IMR-90 (cell line): Measurements from ENCODE around the gene BMPER. TPM values are rescaled to one million over a fixed set of nuclear protein-coding genes. Genes with fewer than 3 reads are reported as not detected.

Experiments used
- ATAC-seq: fragments of 200-7000 bp; cut with Tn5 transposase; 2 replicates; pipeline ENCODE4 v1.9.1; 2020; ENCODE audit warnings: low read depth, mild to moderate bottlenecking, moderate library complexity
- BruUV-seq: library from RNA; stranded (reverse); fragments of 400-500 nt; replicated peaks from 2 replicates; lab custom pipeline; 2021; lab: Mats Ljungman, UMichigan
- CTCF ChIA-PET: fragments of 300-600 bp; formaldehyde crosslinking; extraction: SDS; loops from one replicate; lab custom pipeline; 2021; ENCODE audit warnings: antibody characterized with exemption; lab: Yijun Ruan, JAX
- POLR2A ChIA-PET: fragments of 300-600 bp; sonication (Branson Sonifier 250); formaldehyde crosslinking; loops from one replicate; lab custom pipeline; 2022; ENCODE audit warnings: antibody characterized with exemption; ENCODE audit not compliant: unreplicated experiment; lab: Charles Lee
- DNase-seq: peaks from one replicate; pipeline ENCODE4 v3.0.0; 2013
- H2AFZ ChIP-seq: replicated peaks from 2 replicates; pipeline ENCODE3; 2013; ENCODE audit warnings: low read length, mild to moderate bottlenecking; ENCODE audit not compliant: poor library complexity
- H2AK5ac ChIP-seq: 2 replicates; pipeline ENCODE4 v1.6.1; 2013; ENCODE audit warnings: low read depth, low read length, inconsistent platforms
- H2AK9ac ChIP-seq: replicated peaks from 2 replicates; pipeline ENCODE3; 2013; ENCODE audit warnings: mild to moderate bottlenecking, low read depth, low read length, moderate library complexity; ENCODE audit not compliant: poor library complexity
- H2BK120ac ChIP-seq: 2 replicates; pipeline ENCODE4 v1.6.1; 2013; ENCODE audit warnings: low read depth, low read length, inconsistent platforms
- H2BK15ac ChIP-seq: 3 replicates; pipeline ENCODE4 v1.6.1; 2013; ENCODE audit warnings: low read depth, low read length, inconsistent platforms
- H2BK20ac ChIP-seq: 2 replicates; pipeline ENCODE4 v1.6.1; 2013; ENCODE audit warnings: low read depth, mild to moderate bottlenecking, inconsistent platforms, low read length, moderate library complexity
- H2BK5ac ChIP-seq: 2 replicates; pipeline ENCODE4 v1.6.1; 2013; ENCODE audit warnings: mild to moderate bottlenecking, low read depth, low read length, inconsistent platforms; ENCODE audit not compliant: poor library complexity, severe bottlenecking
- H3K14ac ChIP-seq: replicated peaks from 2 replicates; pipeline ENCODE4 v1.6.1; 2013; ENCODE audit warnings: low read depth, low read length, inconsistent platforms
- H3K18ac ChIP-seq: 2 replicates; pipeline ENCODE4 v1.6.1; 2013; ENCODE audit warnings: low read depth, low read length, control low read depth
- H3K23ac ChIP-seq: 2 replicates; pipeline ENCODE4 v1.6.1; 2013; ENCODE audit warnings: low read depth, low read length, inconsistent platforms
- H3K27ac ChIP-seq: 2 replicates; pipeline ENCODE4 v1.5.1; 2013; ENCODE audit warnings: mild to moderate bottlenecking, control low read depth, low read length; ENCODE audit not compliant: insufficient read depth
- H3K27me3 ChIP-seq: 2 replicates; pipeline ENCODE4 v1.6.1; 2013; ENCODE audit warnings: low read length; ENCODE audit not compliant: control insufficient read depth, insufficient read depth
- H3K36me3 ChIP-seq: 2 replicates; pipeline ENCODE4 v1.6.1; 2013; ENCODE audit warnings: low read length, mixed read lengths; ENCODE audit not compliant: control insufficient read depth, insufficient read depth
- H3K4ac ChIP-seq: 2 replicates; pipeline ENCODE4 v1.6.1; 2013; ENCODE audit warnings: low read depth, low read length, inconsistent platforms
- H3K4me1 ChIP-seq: 2 replicates; pipeline ENCODE4 v1.6.1; 2013; ENCODE audit warnings: low read length, mixed read lengths; ENCODE audit not compliant: control insufficient read depth, insufficient read depth
- H3K4me2 ChIP-seq: 2 replicates; pipeline ENCODE4 v1.6.1; 2013; ENCODE audit warnings: low read depth, mild to moderate bottlenecking, control low read depth, low read length, moderate library complexity
- H3K4me3 ChIP-seq: 2 replicates; pipeline ENCODE4 v1.5.1; 2013; ENCODE audit warnings: low read depth, mild to moderate bottlenecking, control low read depth, low read length, moderate library complexity; ENCODE audit not compliant: insufficient read depth
- H3K56ac ChIP-seq: 2 replicates; pipeline ENCODE4 v1.6.1; 2013; ENCODE audit warnings: low read length, inconsistent platforms; ENCODE audit not compliant: insufficient read depth; ENCODE audit errors: extremely low read depth
- H3K79me1 ChIP-seq, 2 experiments: 2 replicates each; pipeline ENCODE4 v1.6.1; 2013; ENCODE audit warnings: low read length in 2 of 2, inconsistent platforms in 1 of 2, low read depth in 1 of 2
- H3K9ac ChIP-seq: 2 replicates; pipeline ENCODE4 v1.6.1; 2013; ENCODE audit warnings: low read depth, low read length, control low read depth
- H3K9me1 ChIP-seq: 2 replicates; pipeline ENCODE4 v1.6.1; 2013; ENCODE audit warnings: low read length, inconsistent platforms; ENCODE audit not compliant: insufficient read depth
- H3K9me3 ChIP-seq: 2 replicates; pipeline ENCODE4 v1.6.1; 2013; ENCODE audit warnings: low read length; ENCODE audit not compliant: control insufficient read depth, insufficient read depth
- H4K20me1 ChIP-seq: 2 replicates; pipeline ENCODE4 v1.6.1; 2013; ENCODE audit warnings: low read length, inconsistent platforms; ENCODE audit not compliant: insufficient read depth
- H4K5ac ChIP-seq: 2 replicates; pipeline ENCODE4 v1.6.1; 2013; ENCODE audit warnings: mild to moderate bottlenecking, low read depth, low read length, control low read depth
- H4K8ac ChIP-seq, 2 experiments: 2 replicates each; pipeline ENCODE4 v1.6.1; 2013; ENCODE audit warnings: low read depth in 2 of 2, low read length in 2 of 2, control low read depth in 1 of 2, inconsistent platforms in 1 of 2
- H4K91ac ChIP-seq: 2 replicates; pipeline ENCODE4 v1.6.1; 2013; ENCODE audit warnings: low read depth, low read length, inconsistent platforms; ENCODE audit not compliant: insufficient read depth
- BHLHE40 ChIP-seq: fragments of 150-350 bp; IDR thresholded peaks from 2 replicates; pipeline ENCODE4 v1.6.1; 2016; ENCODE audit warnings: mild to moderate bottlenecking, low read depth, low read length
- CEBPB ChIP-seq: IDR thresholded peaks from 2 replicates; pipeline ENCODE4 v1.6.1; 2012; ENCODE audit warnings: low read depth, low read length, improper control_type of control experiment
- FOS ChIP-seq: fragments of 150-350 bp; IDR thresholded peaks from 2 replicates; pipeline ENCODE4 v1.6.1; 2016; ENCODE audit warnings: low read depth, low read length
- POLR2A ChIP-seq: IDR thresholded peaks from 2 replicates; pipeline ENCODE4 v1.6.1; 2012; ENCODE audit warnings: mild to moderate bottlenecking, low read depth, low read length
- WGBS, 2 experiments: methylation state at CpG; one replicate each; pipeline versions ENCODE4 v1.1.5 to v1.1.7; 2013; ENCODE audit warnings: missing lambda C conversion rate in 2 of 2; ENCODE audit not compliant: insufficient read length in 1 of 2; ENCODE audit errors: extremely low coverage in 2 of 2; 5-methylcytosine and 5-hydroxymethylcytosine counted together
- dilution Hi-C: fragments of 300-500 bp; cut with HindIII; formaldehyde crosslinking; loops from one replicate; pipeline ENCODE4 v1.14.3; 2018; ENCODE audit warnings: low sequenced_read_pairs; ENCODE audit not compliant: unreplicated experiment
- in situ Hi-C: fragments of 300-500 bp; cut with MboI; formaldehyde crosslinking; loops from 3 replicates; pipeline ENCODE4 v1.14.3; 2019; ENCODE audit warnings: low sequenced_read_pairs, inconsistent platforms, mixed read lengths
- intact Hi-C: fragments of 100-400 bp; cut with micrococcal nuclease; formaldehyde crosslinking; loops from 2 replicates; pipeline ENCODE4 v1.10.0; 2022
- polyA plus RNA-seq, 3 experiments: library from polyadenylated mRNA; depleted of rRNA; stranded (reverse); fragments of >200 nt; gene quantifications; 2 replicates each; pipeline ENCODE4 v1.2.3, GENCODE V29; 2012; ENCODE audit warnings: low replicate concordance in 1 of 3
- total RNA-seq: library from RNA; depleted of rRNA; stranded (reverse); fragments of >200 nt; gene quantifications from 2 replicates; pipeline ENCODE4 v1.2.3, GENCODE V29; 2012
- TF ChIP-seq, protein P1 (sequence below): fragments of 150-350 bp; IDR thresholded peaks from 2 replicates; pipeline ENCODE4 v1.6.1; 2017; ENCODE audit warnings: mild to moderate bottlenecking, antibody characterized with exemption, low read length, low read depth

BMPER gene
- total and polyA plus RNA-seq, 2 of the 4 experiments (the other 2 are of a cell fraction) = 6.2 to 7.9 TPM

DNA sequence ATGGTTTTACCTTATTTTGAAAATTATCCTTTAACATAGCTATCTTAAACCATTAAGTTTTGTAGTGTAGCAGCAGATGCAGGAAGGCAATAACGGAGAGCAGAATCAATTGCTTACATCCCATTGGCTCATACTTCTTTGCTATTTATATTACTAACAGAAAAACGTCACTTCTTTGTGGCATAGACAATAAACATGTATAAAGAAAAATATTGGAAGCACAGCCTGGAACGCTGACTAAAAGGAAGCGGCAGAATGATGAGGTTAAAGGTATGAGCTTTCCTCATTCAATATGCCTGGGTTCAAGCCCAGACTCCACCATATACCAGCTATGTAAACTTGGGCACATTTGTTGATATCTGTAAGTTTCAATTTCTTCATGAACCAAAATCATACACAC, 24.0 kb upstream of the BMPER start:
- H2BK120ac ChIP-seq = no peak overlapping the region
- H2AK9ac ChIP-seq = no peak overlapping the region
- no peak overlapping the region for H2AFZ ChIP-seq
- H3K4me1 ChIP-seq = peaks cover 15% of the 10 kb centered on the region
- H3K4me2 ChIP-seq = no peak overlapping the region
- intact Hi-C loops (no loop called here), dilution Hi-C loops (no loop called here), in situ Hi-C loops (no loop called here)
- ChIA-PET CTCF (interaction anchor here (0.5 to 1.4 kb wide), 2 partner anchors 14 to 23 kb away, joined by 3 to 4 read pairs; no protein-coding TSS in a partner anchor), POLR2A (no interaction called here)
- H4K20me1 ChIP-seq = no peaks in the 10 kb centered on the region
- H3K56ac ChIP-seq = no peak overlapping the region
- no peak overlapping the region for H2BK5ac ChIP-seq
- no peak for TF ChIP-seq POLR2A
- TF ChIP-seq, protein P1, sequence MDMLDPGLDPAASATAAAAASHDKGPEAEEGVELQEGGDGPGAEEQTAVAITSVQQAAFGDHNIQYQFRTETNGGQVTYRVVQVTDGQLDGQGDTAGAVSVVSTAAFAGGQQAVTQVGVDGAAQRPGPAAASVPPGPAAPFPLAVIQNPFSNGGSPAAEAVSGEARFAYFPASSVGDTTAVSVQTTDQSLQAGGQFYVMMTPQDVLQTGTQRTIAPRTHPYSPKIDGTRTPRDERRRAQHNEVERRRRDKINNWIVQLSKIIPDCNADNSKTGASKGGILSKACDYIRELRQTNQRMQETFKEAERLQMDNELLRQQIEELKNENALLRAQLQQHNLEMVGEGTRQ = no peak
- TF ChIP-seq BHLHE40 = no peak
- no peak for TF ChIP-seq CEBPB
- no peak for TF ChIP-seq FOS
- H2AK5ac ChIP-seq = no peak overlapping the region
- no peak overlapping the region for H4K8ac ChIP-seq
- no peak overlapping the region for H3K9ac ChIP-seq
- H3K79me1 ChIP-seq = no peaks in the 10 kb centered on the region
- no peak overlapping the region for H3K23ac ChIP-seq
- no peak overlapping the region for H4K91ac ChIP-seq
- no CpG with 5 or more reads among the region's 4 CpGs for WGBS, 2 experiments
- H2BK20ac ChIP-seq = no peak overlapping the region
- H3K9me1 ChIP-seq = peaks cover 9% of the 10 kb centered on the region; the same call in 1 of the 2 replicates
- BruUV-seq = no TSS peak
- H3K4ac ChIP-seq = no peak overlapping the region
- no peaks in the 10 kb centered on the region for H3K9me3 ChIP-seq
- H3K36me3 ChIP-seq = no peaks in the 10 kb centered on the region
- H3K27me3 ChIP-seq = peaks cover 2% of the 10 kb centered on the region; the same call in 1 of the 2 replicates
- DNase-seq (no peak), ATAC-seq (no peak)
- H3K18ac ChIP-seq = no peak overlapping the region
- no peak overlapping the region for H3K14ac ChIP-seq
- H4K5ac ChIP-seq = no peak overlapping the region
- no peak overlapping the region for H3K27ac ChIP-seq
- no peak overlapping the region for H2BK15ac ChIP-seq
- H3K4me3 ChIP-seq = no peak overlapping the region
